GM21786 (cell line): Measurements from ENCODE around the gene STYXL1.
A peak's percentile ranks its signal among the peaks of the same experiment; 100 is the strongest.

ENCODE experiments used
- ATAC-seq: cut with Tn5 transposase; IDR thresholded peaks from one replicate; pipeline ENCODE4 v1.9.1; 2021; ENCODE audit not compliant: unreplicated experiment

Gene STYXL1

DNA sequence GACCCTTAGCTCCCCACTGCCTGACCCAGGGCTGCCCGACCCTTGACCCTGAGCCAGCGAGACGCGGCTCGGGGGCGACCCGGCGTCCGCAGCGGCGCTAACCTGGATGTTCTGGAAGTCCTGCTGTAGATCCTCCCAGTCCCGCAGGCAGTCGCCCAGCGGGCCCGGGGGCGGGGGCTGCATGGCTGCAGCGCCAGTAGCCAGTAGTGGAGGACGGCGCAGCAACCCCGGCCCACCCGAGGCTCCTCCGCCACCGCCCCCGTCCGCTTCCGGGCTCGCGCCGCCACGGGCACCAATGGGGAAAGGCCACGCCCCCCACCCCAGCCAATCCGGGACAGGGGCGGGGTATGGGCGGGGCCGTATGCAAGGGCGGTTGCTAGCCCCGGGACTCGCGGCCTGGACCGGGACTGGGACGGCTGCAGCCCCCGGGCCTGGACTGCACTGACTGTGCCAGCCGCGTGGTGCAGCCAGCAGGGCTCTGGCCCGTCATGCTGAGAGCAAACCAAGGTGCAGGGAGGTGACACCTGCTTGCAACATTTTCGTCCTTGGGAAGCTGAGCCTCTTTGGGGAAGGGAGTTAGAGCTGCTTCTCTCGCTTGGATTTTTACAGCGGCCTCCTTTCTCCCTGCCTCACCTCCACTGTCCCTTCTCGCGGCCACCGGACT lies 53.3 kb downstream of the STYXL1 start, which contains the start of gene TMEM120A:
Gene TMEM120A, minus strand, starts transcription at position 208 of the 664 bp plus-strand sequence. Its CDS starts 25 bp downstream, at position 183.
- ATAC-seq: peak; percentile 97

DNA sequence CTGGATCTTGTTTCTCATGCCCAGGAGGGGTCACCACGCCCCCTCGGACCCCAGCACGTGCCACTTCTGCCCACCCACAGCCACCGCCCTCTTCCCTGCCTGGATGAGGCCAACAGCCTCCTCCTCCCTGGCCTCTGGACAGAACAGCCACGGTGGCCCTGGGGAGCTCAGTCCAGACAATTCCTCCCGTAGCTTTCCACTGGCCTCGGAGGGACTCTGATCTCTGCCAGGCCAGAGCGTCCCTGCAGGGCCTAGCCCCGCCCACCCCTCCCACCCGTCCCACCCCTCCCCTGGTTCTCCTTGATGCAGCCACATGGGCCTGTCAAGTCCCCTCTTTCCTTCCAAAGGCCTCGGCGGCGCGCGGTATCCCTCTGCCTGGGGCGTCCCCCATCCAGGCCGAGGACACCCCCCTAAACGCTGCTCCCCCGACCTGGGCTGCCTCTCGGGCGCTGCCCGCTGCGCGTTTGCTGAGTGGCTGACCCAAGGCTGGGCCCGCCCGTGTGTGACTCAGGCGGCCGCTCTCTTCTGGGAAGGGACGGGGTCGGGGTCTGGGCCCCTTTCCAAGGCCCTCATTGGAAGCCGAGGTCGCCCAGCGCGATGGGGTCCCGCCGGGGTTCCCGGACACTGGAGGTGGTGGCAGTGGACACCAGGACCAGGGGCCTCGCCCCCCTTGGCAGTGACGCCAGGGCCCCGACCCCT lies 54.0 kb downstream of the STYXL1 start:
- no peak for ATAC-seq

- ATAC-seq: no peak
Measured at GRCh38 chr7:75992083-75992755, 55.6 kb downstream of the STYXL1 start.

GRCh38 chr7:75991531-75992082 lies 56.2 kb downstream of the STYXL1 start:
- no peak for ATAC-seq

DNA sequence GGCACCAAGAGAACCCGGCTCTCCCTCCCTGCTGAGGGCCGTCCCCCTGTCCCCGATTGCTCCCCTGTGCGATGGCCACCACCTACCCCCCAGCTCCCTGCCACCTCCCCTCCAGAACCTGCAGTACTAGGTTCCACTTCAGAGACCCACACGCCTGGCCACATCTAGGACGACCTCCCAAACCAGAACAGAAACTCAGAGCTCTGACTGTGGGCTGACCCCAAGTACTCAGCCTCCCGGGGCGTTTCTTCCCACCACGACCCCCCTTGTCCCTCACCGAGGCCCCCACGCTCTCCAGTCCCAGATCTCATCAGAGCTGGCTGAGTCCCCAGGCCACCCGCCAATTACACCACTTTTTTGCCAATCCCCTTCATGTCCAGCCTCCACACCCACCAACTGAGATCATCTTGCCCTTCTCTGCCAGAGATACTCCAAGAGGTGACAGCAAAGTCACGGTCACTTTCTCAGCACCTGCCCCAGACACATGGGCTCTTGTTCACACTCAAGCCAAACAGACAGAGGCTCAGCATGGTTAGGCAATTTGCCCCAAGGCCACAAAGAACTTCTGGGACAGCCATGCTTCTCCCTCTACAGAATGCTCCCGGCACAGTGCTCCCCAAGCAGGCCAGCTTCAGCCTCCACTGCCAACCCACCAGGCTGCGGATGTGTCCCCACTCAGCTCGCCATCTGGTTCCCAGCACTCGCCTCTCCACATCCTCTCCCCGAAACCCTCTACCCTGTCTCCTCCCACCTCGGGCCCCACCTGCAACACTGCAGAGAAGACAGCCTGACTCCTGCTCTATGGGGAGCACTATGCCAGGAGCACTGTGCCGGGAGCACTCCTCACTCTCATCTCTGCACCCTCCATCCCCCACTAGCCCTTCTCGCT lies 58.1 kb downstream of the STYXL1 start:
- no peak for ATAC-seq

- no peak for ATAC-seq
Measured at GRCh38 chr7:75988568-75989499, 59.0 kb downstream of the STYXL1 start.

GRCh38 chr7:75987805-75988567 lies 59.8 kb downstream of the STYXL1 start:
- no peak for ATAC-seq

DNA sequence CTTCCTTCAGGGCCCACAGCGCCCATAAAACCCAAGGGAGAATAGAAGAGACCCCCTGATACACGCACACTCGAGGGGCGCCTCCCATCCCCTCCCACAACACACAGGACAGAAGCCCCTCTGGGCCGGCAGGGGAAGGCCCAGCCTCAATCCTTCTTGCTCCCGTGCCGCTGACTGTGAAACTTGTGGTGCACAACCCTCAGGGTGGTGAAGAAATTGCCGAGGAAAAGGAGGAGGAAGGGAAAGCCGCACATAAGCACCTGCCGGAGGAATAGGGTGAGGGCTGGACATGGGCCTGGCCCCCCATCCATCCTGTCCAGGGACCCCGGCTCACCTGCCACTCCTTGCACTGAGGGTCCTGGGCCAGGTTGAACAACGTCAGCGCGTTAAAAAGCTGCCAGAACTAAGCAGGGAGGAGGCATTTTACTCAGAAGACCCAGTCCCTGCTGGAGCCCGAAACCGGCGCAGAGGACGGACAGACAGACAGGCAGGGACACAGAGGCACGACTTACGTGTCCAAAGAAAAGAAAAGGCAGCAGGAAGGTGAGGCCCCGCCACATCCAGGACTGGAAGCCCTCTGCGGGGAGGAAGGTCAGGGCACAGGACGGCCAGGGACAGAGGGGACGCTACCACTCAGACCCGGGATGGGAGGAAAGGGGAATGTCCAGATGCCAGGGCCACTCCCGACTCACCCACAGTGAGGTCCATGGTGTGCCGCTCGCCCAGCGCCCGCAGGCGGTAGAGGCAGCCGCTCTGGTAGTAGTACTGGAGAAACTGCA lies 60.6 kb downstream of the STYXL1 start:
- no peak for ATAC-seq

DNA sequence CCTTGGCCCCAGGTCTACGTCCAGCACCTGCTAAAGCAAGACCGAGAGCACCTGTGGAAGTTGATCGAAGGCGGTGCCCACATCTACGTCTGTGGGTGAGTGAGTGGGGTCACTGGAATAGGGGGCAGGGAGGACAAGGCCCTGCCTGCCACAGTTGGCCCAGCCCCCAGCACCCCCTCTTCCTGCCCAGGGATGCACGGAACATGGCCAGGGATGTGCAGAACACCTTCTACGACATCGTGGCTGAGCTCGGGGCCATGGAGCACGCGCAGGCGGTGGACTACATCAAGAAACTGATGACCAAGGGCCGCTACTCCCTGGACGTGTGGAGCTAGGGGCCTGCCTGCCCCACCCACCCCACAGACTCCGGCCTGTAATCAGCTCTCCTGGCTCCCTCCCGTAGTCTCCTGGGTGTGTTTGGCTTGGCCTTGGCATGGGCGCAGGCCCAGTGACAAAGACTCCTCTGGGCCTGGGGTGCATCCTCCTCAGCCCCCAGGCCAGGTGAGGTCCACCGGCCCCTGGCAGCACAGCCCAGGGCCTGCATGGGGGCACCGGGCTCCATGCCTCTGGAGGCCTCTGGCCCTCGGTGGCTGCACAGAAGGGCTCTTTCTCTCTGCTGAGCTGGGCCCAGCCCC lies 61.5 kb downstream of the STYXL1 start:
- no peak for ATAC-seq

DNA sequence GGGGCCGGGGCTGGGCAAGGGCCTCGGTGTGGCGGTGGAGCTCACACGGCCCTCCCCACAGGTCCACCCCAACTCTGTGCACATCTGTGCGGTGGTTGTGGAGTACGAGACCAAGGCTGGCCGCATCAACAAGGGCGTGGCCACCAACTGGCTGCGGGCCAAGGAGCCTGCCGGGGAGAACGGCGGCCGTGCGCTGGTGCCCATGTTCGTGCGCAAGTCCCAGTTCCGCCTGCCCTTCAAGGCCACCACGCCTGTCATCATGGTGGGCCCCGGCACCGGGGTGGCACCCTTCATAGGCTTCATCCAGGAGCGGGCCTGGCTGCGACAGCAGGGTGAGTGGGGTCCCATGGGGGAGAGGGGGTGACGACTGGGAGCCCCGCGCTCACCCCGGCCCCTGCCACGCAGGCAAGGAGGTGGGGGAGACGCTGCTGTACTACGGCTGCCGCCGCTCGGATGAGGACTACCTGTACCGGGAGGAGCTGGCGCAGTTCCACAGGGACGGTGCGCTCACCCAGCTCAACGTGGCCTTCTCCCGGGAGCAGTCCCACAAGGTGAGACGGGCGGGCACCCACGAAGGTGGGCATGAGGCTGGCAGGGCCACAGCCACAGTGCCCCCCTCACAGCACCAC lies 62.2 kb downstream of the STYXL1 start:
- no peak for ATAC-seq

DNA sequence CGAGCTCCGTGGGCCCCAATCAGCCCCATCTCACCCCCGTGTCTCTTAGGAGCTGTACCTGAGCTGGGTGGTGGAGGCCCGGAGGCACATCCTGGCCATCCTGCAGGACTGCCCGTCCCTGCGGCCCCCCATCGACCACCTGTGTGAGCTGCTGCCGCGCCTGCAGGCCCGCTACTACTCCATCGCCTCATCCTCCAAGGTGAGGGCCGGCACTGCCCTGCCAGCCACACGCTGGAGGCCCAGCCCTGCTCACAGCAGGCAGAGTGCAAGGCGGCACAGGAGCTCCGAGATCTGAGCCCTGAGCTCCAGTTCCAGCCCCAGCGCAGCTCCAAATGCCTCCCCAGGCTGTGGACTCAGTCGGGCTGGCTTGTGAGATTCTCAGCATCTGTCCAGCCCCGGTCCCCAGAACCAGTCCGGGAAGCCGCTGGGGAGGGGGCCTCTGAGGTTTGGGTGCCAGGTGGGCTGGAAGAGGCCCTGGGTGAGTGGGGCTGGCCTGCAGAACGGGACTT lies 62.7 kb downstream of the STYXL1 start:
- ATAC-seq: no peak

GRCh38 chr7:75984130-75985008 lies 63.4 kb downstream of the STYXL1 start:
- no peak for ATAC-seq

DNA sequence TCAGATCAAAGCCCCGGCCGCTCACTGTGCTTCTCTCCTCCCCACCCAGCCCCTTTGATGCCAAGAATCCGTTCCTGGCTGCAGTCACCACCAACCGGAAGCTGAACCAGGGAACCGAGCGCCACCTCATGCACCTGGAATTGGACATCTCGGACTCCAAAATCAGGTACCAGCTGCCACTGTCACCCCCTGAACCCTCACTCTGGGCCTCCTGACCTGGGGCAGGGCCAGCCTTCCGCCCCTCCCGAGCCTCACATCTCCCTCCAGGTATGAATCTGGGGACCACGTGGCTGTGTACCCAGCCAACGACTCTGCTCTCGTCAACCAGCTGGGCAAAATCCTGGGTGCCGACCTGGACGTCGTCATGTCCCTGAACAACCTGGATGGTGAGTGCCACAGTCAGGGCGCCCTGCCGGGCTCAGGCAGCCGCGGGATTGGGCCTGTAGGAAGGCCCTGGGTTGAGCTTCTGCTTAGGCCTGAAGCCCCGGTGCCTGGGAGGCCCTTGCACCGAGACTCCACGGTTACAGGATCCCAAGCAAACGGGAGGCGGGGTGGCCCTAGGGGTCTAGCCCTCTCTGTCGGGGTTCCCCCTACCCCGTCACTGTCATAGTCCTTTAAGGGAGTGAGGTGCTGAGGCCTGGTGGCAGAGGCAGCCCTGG lies 64.2 kb downstream of the STYXL1 start:
- no peak for ATAC-seq

DNA sequence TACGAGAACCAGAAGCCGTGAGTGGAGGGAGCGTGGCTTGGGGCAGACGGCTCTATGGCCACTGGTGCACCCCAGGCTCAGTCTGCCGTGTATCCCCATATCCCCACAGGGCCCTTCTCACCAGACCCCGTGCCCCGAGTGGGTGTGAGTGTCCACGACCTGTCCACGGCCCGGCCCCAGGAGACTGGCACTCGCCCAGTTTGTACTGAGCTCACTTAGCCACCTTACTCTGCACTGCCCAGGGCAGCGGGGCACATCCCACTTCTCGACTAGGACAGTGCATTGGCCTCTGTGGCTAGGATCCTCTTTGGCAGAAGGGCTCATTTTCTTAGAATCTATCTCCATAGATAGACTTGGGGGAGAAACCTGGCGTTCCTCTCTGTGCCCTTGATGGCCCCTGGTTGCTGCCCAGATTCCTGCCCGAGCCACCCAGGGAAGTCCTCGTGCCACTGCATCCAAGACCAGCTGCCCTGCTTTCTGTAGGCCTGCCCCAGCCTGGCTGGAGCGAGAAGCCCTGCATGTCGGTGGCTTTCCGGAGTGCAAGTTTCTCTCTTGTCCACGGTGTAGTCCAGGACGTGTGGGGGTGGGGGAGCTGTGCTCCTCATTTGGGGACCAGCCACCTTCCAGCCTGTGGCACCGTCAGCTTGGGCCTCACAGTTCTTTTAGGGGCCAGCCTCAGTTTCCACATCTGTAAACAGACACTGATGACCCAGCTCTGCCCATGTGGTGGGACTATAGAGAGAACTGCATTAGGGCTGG lies 65.3 kb downstream of the STYXL1 start:
- ATAC-seq: no peak
